Glomerular visceral epithelial cell (primary cell): ENCODE results near the gene NUAK2.

Experiments
- DNase-seq: peaks from one replicate; pipeline ENCODE4 v3.0.0-alpha.2; 2016; ENCODE audit errors: extremely low spot score

The NUAK2 gene

DNA sequence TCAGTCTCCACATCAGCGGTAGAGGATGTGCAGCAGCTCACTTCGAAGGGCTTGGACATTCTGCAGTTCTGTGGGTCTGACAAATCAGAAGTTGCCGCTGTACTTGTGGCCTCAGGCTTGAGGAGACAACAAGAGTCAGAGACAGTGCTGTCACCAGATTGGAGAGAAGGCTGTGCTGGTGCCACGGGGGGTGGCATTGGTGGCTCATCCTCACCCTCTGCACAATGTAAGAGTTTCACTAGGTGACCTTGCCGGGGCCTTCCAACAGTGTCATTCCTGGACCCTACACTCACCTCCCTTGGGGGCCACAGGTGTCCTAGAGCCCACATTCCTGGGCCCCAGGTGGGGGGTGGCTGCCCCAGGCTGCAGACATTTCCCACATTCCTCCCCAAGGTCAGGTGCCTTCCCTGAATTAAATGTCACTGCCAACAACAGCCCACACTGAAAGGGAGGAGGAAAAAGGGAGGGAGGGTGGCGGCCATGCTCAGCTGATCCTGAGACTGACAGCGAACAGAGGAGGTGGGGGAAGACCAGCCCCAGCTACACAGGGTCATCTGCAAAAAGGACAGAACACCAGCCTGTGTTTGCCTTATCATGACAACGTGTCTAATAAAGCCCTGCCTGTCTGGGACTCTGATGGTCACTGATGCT, 47.4 kb downstream of the NUAK2 start:
- peak; percentile 72 for DNase-seq

GRCh38 chr1:205273551-205273982, 48.0 kb downstream of the NUAK2 start:
- peak; percentile 85 for DNase-seq

DNA sequence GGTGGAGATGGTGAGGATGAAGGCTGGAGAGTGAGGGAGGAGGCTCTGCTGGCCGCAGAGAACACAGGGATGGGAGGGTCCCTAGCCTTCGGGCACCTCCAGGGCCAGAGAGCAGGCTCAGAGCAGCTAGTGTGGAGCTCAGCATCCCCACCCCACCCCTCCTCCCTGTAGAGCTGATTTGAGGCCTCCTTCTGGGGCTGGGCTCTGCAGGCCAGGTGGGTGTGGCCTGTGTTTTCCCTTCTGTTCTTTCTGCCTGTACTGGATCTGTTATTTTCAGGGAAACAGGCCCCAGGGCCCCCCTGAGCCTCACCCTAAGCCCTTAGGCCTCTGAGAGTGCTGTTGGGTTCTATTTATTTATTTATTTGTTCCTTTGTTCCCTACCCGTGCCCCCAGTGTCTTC, 49.0 kb downstream of the NUAK2 start:
- DNase-seq: no peak

DNA sequence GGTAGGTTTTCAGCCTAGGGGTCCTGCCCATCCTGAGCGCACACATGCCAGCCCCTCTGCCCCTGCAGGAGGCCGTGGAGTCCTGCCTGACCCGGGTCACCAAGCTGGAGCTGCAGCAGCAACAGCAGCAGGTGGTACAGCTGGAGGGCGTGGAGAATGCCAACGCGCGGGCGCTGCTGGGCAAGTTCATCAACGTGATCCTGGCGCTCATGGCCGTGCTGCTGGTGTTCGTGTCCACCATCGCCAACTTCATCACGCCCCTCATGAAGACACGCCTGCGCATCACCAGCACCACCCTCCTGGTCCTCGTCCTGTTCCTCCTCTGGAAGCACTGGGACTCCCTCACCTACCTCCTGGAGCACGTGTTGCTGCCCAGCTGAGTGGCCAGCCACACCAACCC, 49.8 kb downstream of the NUAK2 start:
- no peak for DNase-seq

DNA sequence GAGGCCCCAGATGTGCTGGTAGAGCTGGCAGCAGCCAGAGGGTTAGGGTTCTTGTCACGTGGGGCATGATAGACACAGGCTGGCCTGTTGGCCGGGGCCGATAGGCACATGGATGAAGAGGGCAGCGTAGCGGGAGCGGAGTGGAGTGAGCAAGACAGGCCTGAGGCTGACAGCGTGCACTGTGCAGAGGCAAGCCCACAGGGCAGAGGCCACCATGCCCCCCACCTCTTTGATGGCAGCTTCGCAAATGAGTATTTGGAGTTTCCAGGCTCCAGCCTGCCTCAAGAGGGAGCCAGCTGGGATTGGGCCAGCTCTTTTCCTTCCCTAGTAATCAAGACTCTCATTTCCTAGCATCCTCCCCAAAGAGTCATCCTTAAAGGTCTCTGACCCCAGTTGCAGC, 50.3 kb downstream of the NUAK2 start:
- no peak for DNase-seq

DNA sequence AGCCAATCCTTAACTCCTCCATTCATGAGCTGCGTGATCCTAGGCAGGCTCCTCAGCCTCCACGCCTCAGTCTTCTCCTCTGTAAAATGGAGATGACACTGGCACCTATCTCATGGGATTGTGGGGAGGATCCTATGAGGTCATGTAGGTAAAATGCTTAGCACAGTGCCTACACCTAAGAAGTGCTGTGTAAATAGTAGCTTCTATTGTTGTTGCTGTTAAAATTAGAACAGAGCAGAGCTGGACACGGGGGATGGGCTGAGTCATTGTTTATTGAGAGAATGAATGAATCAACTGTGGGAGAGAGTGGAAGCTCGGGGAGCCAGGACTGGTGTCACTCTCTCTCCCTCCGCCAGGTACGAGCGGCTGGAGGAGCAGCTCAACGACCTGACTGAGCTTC, 50.8 kb downstream of the NUAK2 start:
- DNase-seq: no peak

DNA sequence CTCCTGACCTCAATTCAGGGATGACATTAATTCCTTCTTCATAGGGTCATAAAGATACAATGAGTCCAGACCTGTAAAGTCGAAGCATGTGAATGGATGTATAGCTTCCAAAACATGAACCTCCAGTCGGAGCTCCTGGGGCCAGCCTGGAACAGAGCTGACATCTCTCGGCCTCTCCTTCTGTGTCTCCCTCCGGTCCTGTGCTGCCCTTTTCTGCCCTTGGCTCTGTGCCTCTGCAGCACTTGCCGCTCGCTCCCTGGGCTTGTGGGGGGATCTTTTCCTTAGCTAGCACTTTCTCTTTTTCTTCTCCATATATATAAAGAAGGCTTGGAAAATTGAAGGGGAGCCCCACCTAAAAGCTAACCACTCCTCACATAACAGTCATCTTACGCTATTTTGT, 51.3 kb downstream of the NUAK2 start:
- DNase-seq: no peak

- DNase-seq: no peak
Observed at GRCh38 chr1:205269711-205270110, 51.8 kb downstream of the NUAK2 start.

DNA sequence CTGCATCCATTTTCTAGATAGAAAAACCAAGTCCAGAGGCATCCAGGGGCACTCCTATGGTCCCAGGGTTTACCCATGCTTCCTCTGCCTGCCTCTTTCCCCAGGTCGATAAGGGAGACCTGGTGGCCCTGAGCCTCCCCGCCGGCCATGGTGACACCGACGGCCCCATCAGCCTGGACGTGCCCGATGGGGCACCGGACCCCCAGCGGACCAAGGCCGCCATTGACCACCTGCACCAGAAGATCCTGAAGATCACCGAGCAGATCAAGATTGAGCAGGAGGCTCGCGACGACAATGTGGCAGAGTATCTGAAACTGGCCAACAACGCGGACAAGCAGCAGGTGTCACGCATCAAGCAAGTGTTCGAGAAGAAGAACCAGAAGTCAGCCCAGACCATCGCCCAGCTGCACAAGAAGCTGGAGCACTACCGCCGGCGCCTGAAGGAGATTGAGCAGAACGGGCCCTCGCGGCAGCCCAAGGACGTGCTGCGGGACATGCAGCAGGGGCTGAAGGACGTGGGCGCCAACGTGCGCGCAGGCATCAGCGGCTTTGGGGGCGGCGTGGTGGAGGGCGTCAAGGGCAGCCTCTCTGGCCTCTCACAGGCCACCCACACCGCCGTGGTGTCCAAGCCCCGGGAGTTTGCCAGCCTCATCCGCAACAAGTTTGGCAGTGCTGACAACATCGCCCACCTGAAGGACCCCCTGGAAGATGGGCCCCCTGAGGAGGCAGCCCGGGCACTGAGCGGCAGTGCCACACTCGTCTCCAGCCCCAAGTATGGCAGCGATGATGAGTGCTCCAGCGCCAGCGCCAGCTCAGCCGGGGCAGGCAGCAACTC, 52.5 kb downstream of the NUAK2 start:
- no peak for DNase-seq

GRCh38 chr1:205267306-205267902, 54.1 kb downstream of the NUAK2 start:
- DNase-seq: no peak

GRCh38 chr1:205266611-205267305, 54.8 kb downstream of the NUAK2 start:
- no peak for DNase-seq

- DNase-seq: peak; percentile 65
Observed at GRCh38 chr1:205263580-205264190, 57.9 kb downstream of the NUAK2 start.

DNA sequence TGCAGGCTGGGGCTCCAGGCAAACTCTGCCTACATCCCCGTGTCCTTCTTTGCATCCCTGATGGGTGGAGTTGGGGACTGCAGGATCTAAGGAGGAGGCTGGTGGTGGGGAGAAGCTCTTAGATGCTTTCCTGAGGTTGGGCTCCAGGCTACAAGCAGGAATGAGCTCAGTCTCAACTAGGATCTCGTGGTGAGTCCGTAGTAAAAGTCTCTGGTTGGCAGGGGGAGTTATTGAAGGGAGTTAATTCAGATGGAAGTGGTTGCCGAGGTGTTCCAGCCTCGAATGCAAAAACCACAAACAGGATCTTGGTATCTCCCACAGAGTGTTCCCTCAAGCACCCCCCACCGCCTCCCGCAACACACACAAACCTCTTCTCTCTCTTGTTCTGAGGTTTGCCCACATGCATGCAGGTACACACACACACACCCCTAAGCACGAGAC, 58.8 kb downstream of the NUAK2 start:
- DNase-seq: peak; percentile 66

DNA sequence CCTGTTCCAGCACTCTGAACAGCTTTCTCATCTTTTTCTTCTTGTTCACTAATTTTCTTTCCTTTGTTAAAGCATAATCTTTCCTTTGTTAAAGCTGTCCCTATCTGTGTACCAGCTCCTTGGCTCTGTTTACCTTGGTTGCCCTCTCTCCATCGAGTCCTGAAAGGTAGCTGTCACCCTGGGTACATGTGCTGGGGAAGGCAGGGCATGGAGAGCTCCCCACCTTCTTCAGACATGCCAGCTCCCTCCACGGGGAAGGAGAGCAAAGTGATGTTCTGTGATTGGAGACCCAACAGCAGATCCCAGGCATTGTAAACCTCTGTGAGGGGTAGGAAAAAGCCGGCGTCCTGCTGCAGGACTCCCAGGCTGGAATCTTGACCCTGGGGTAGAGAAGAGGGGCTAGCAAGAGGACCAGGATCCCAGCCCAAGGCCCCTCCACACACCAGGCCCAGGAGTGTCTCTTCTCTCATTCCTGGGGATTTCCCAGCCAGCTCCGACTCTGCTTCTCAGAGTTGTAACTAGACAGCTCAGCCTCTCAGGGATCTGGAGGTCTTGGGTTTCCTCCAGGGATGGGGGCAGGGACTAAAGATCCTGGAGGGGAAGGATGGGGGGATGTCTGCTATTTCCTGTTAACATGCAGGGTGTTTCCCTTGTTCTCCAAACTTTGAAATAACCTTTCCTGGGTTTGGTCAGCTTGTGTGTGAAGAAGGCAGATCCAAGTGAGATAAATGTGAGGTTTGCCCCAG, 59.4 kb downstream of the NUAK2 start:
- peak; percentile 67 for DNase-seq

- DNase-seq: peak; percentile 68
Observed at GRCh38 chr1:205260948-205261732, 60.4 kb downstream of the NUAK2 start.

- DNase-seq: no peak
Observed at GRCh38 chr1:205259998-205260397, 61.5 kb downstream of the NUAK2 start.

DNA sequence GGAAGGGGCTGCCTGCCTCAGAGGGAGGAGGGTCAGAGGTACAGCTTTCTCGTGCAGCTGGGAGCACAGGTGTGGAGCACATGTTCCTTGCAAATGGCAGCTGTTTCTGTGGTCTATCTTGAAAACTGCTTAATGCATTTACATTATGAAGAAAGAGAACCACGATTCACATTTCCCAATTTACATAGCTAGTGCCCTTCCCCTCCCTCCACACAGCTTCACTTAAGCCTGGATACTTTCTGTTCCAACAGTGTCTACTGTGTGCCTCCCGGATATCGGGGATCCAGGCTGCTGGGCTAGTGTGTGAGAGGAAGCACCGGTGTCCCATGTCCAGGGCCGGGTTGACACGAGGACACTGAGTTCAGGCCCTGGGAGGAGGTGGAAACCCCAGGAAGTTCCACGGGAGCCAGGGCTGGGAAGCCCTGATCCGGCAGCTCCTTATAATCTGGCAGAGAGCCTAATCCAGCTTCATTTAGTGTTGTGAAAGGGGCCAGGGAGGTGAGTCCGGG, 62.2 kb downstream of the NUAK2 start:
- no peak for DNase-seq

GRCh38 chr1:205258719-205259118, 62.8 kb downstream of the NUAK2 start:
- DNase-seq: peak; percentile 65

DNA sequence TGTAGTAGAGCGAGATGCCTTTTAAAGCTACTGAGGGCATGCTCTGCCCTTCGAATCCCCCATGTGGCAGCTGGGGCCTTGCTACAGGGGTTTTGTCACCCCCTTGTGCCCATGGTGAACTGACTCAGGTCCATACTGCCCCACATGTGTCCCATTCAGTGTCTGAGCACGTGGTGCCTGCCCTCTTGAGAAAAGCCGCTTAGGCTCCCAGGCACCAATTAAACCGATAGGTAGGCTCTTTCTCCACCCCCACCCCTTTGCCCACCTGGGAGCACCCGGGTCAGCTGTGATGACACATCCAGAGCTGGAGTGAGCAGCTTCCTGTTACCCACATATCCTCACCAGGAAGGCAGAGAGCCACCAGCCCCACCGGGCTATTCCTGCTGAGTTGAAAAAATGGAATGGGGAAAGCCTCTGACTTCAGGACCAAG, 63.3 kb downstream of the NUAK2 start:
- DNase-seq: peak; percentile 47

DNA sequence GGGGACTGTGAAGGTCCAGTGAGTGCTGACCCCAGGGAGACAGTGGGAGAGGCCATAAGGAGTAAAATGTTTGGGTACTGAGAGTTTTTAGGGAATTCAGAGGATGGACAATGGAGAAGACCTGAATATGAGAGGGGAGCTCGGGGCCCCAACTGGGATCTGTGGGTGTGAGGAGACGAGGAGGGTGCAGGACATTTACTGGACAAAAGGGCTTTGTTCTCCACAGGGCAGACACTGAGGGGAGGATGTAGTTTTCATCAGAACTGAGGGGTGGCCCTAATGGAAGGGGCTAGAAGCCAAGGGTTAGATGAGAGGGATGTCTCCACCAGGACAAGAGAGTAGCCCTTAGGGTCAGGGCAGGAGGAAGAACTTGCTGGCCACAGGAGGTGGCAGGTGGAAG, 63.8 kb downstream of the NUAK2 start:
- DNase-seq: no peak
